Liver (tissue), 9 donors: ENCODE results near the gene PRPF40B. TPM values are rescaled to one million over a fixed set of nuclear protein-coding genes. Genes with fewer than 3 reads are reported as not detected.

Source experiments
- DNase-seq: peaks from one replicate; pipeline ENCODE4 v3.0.0-alpha.2; 2017; ENCODE audit warnings: low spot score
- H3K27ac ChIP-seq, 2 donors: one replicate each; pipeline ENCODE4 v1.7.0; 2013; ENCODE audit warnings: inconsistent platforms in 2 of 2, low read length in 2 of 2, control low read depth in 1 of 2, low read depth in 1 of 2, mild to moderate bottlenecking in 1 of 2
- H3K27me3 ChIP-seq, 4 donors: one replicate each; pipeline versions ENCODE4 v1.6.1 to v1.7.0; 2013; ENCODE audit warnings: low read length in 3 of 4, inconsistent platforms in 1 of 4, mild to moderate bottlenecking in 1 of 4, moderate library complexity in 1 of 4; ENCODE audit not compliant: control insufficient read depth in 4 of 4, insufficient read depth in 4 of 4
- H3K36me3 ChIP-seq, 4 donors: one replicate each; pipeline versions ENCODE4 v1.6.1 to v1.7.0; 2013; ENCODE audit warnings: low read length in 3 of 4, mild to moderate bottlenecking in 3 of 4, low read depth in 1 of 4, moderate library complexity in 1 of 4; ENCODE audit not compliant: control insufficient read depth in 4 of 4, insufficient read depth in 3 of 4
- H3K4me1 ChIP-seq, 4 donors: one replicate each; pipeline versions ENCODE4 v1.6.1 to v1.7.0; 2013; ENCODE audit warnings: low read length in 3 of 4, mild to moderate bottlenecking in 3 of 4, moderate library complexity in 1 of 4; ENCODE audit not compliant: control insufficient read depth in 4 of 4, insufficient read depth in 4 of 4
- H3K4me3 ChIP-seq, 3 donors: one replicate each; pipeline versions ENCODE4 v1.6.1 to v1.7.0; 2013; ENCODE audit warnings: low read length in 3 of 3, control low read depth in 1 of 3, low read depth in 1 of 3, mild to moderate bottlenecking in 1 of 3
- H3K9ac ChIP-seq, 2 donors: one replicate each; pipeline ENCODE4 v1.7.0; 2013; ENCODE audit warnings: low read length in 2 of 2, mild to moderate bottlenecking in 2 of 2, moderate library complexity in 2 of 2, control low read depth in 1 of 2, low read depth in 1 of 2
- H3K9me3 ChIP-seq, 4 donors: one replicate each; pipeline versions ENCODE4 v1.6.1 to v1.7.0; 2013; ENCODE audit warnings: low read length in 3 of 4; ENCODE audit not compliant: control insufficient read depth in 4 of 4
- ATF3 ChIP-seq: IDR thresholded peaks from 2 replicates; pipeline ENCODE4 v1.6.1; 2016; ENCODE audit warnings: antibody characterized with exemption
- CTCF ChIP-seq: fragments of 150-350 bp; IDR thresholded peaks from 2 replicates; pipeline ENCODE4 v1.5.1; 2017; ENCODE audit warnings: improper control_type of control experiment, low read depth, low read length; ENCODE audit not compliant: missing input control
- EGR1 ChIP-seq, 2 donors: IDR thresholded peaks; 2 replicates each; pipeline ENCODE4 v1.6.1; 2016 to 2018; ENCODE audit warnings: antibody characterized with exemption in 2 of 2, low read depth in 2 of 2
- FOXA1 ChIP-seq: IDR thresholded peaks from 2 replicates; pipeline ENCODE4 v1.6.1; 2016; ENCODE audit warnings: antibody characterized with exemption
- FOXA2 ChIP-seq: IDR thresholded peaks from 2 replicates; pipeline ENCODE4 v1.6.1; 2016; ENCODE audit warnings: antibody characterized with exemption
- GABPA ChIP-seq, 2 donors: IDR thresholded peaks in 1 of 2; conservative IDR thresholded peaks in 1 of 2; 2 replicates each; pipeline ENCODE4 v1.6.1; 2016; ENCODE audit warnings: antibody characterized with exemption in 2 of 2, mild to moderate bottlenecking in 1 of 2, moderate library complexity in 1 of 2
- HNF4G ChIP-seq: IDR thresholded peaks from 2 replicates; pipeline ENCODE4 v1.6.1; 2016; ENCODE audit warnings: antibody characterized with exemption
- JUND ChIP-seq, 2 donors: IDR thresholded peaks; 2 replicates each; pipeline ENCODE4 v1.6.1; 2016; ENCODE audit warnings: antibody characterized with exemption in 2 of 2
- MAX ChIP-seq: IDR thresholded peaks from 2 replicates; pipeline ENCODE4 v1.6.1; 2016; ENCODE audit warnings: antibody characterized with exemption
- NR2F2 ChIP-seq: IDR thresholded peaks from 2 replicates; pipeline ENCODE4 v1.6.1; 2016; ENCODE audit warnings: antibody characterized with exemption
- RAD21 ChIP-seq, 2 donors: IDR thresholded peaks; 2 replicates each; pipeline ENCODE4 v1.6.1; 2016; ENCODE audit warnings: antibody characterized with exemption in 2 of 2, mild to moderate bottlenecking in 2 of 2
- RXRA ChIP-seq, 2 donors: IDR thresholded peaks; 2 replicates each; pipeline ENCODE4 v1.6.1; 2017 to 2018; ENCODE audit warnings: antibody characterized with exemption in 2 of 2, mild to moderate bottlenecking in 1 of 2
- SP1 ChIP-seq: IDR thresholded peaks from 2 replicates; pipeline ENCODE4 v1.6.1; 2018; ENCODE audit warnings: antibody characterized with exemption, mild to moderate bottlenecking
- TAF1 ChIP-seq: conservative IDR thresholded peaks from 2 replicates; pipeline ENCODE4 v1.6.1; 2016; ENCODE audit warnings: antibody characterized with exemption, mild to moderate bottlenecking
- YY1 ChIP-seq: IDR thresholded peaks from 2 replicates; pipeline ENCODE4 v1.6.1; 2016; ENCODE audit warnings: antibody characterized with exemption, mild to moderate bottlenecking
- ZBTB33 ChIP-seq: IDR thresholded peaks from 2 replicates; pipeline ENCODE4 v1.6.1; 2016; ENCODE audit warnings: antibody characterized with exemption
- WGBS: extraction: QIAGEN DNeasy Blood & Tissue Kit; methylation state at CpG from one replicate; pipeline ENCODE4 v1.1.7; 2013; 5-methylcytosine and 5-hydroxymethylcytosine counted together
- polyA plus RNA-seq, 2 donors: library from polyadenylated mRNA; stranded (reverse) in 1 of 2; unstranded in 1 of 2; fragments of 200-250 nt in 1 of 2; fragments of >200 nt in 1 of 2; fragmentation: Nextera tagmentation in 1 of 2; extraction: Ambion mirVana in 1 of 2; gene quantifications; one replicate each; pipeline versions ENCODE4 v1.2.1 to v1.2.3, GENCODE V29; 2013 to 2015
- total RNA-seq, 2 donors: library from RNA; depleted of rRNA; stranded (reverse); fragments of >200 nt; gene quantifications; one replicate each; pipeline ENCODE4 v1.2.3, GENCODE V29; 2014
- donor health status: healthy.
- donor health status: healthy.
- donor health status: healthy.
- donor health status: healthy.
- donor health status: healthy.

Gene PRPF40B
- total and polyA plus RNA-seq, 4 donors, result 2.4 to 4.8 (median 3.9) TPM

- no peak overlapping the region for H3K27ac ChIP-seq
- no peaks in the 10 kb centered on the region for H3K27me3 ChIP-seq
- H3K9me3 ChIP-seq, result no peaks in the 10 kb centered on the region
- no peak overlapping the region for H3K9ac ChIP-seq
- WGBS, result 94% methylated on average over 1 of the region's 1 CpG
- DNase-seq, result no peak
- H3K4me1 ChIP-seq, result no peaks in the 10 kb centered on the region
- H3K4me3 ChIP-seq, result no peak overlapping the region
- no peak for TF ChIP-seq FOXA1
- TF ChIP-seq ATF3, result no peak
- TF ChIP-seq CTCF, result no peak
- no peak for TF ChIP-seq JUND (IDR thresholded peaks at IDR 0.05)
- TF ChIP-seq HNF4G, result no peak
- no peaks in the 10 kb centered on the region for H3K36me3 ChIP-seq
These were observed 56.7 kb downstream of the PRPF40B start for GRCh38 chr12:49680075-49680474.

- H3K4me1 ChIP-seq, result peaks cover 0 to 1% (median 0%) of the 10 kb centered on the region in 4 donors
- H3K4me3 ChIP-seq, result no peak overlapping the region
- no peaks in the 10 kb centered on the region for H3K36me3 ChIP-seq
- H3K9ac ChIP-seq, result no peak overlapping the region
- H3K27ac ChIP-seq, result no peak overlapping the region
- no peak for TF ChIP-seq GABPA (IDR thresholded peaks at IDR 0.05 in 1 of 2, conservative IDR thresholded peaks at IDR 0.05 in 1 of 2)
- no peak for TF ChIP-seq NR2F2
- no peak for TF ChIP-seq JUND (IDR thresholded peaks at IDR 0.05)
- TF ChIP-seq FOXA2, result no peak
- no peak for TF ChIP-seq ZBTB33
- no peak for TF ChIP-seq CTCF
- TF ChIP-seq RXRA (IDR thresholded peaks at IDR 0.05), result no peak
- no peak for DNase-seq
- no peaks in the 10 kb centered on the region for H3K9me3 ChIP-seq
- H3K27me3 ChIP-seq, result no peaks in the 10 kb centered on the region
- 77% methylated on average over 3 of the region's 3 CpGs for WGBS
These were observed 60.4 kb downstream of the PRPF40B start for GRCh38 chr12:49683599-49684309.

- Histone ChIP-seq H3K36me3 (no peaks in the 10 kb centered on the region), H3K27me3 (no peaks in the 10 kb centered on the region), H3K4me1 (peaks cover 0 to 1% (median 0%) of the 10 kb centered on the region in 4 donors), H3K9me3 (no peaks in the 10 kb centered on the region), H3K9ac (no peak overlapping the region), H3K27ac (no peak overlapping the region), H3K4me3 (no peak overlapping the region)
- 94% methylated on average over 5 of the region's 5 CpGs for WGBS
- DNase-seq, result no peak
- TF ChIP-seq EGR1 (IDR thresholded peaks at IDR 0.05; ENCODE audit: low read depth in 2 of 2) (no peak), MAX (no peak), SP1 (no peak), HNF4G (no peak), TAF1 (no peak), FOXA1 (no peak), GABPA (IDR thresholded peaks at IDR 0.05 in 1 of 2, conservative IDR thresholded peaks at IDR 0.05 in 1 of 2) (no peak), ATF3 (no peak), YY1 (no peak), JUND (IDR thresholded peaks at IDR 0.05) (no peak), RXRA (IDR thresholded peaks at IDR 0.05) (no peak), FOXA2 (no peak), RAD21 (IDR thresholded peaks at IDR 0.05) (no peak), CTCF (no peak)
These were observed 61.0 kb downstream of the PRPF40B start for GRCh38 chr12:49684310-49684854.
